Choroid plexus epithelial cell (primary cell): ENCODE data around the gene REPIN1.
"Not testable (repeated sequence)": the region's sequence is repeated elsewhere in the genome, so short reads cannot be mapped to it uniquely, and the experiment has no call there.

Experiments
- DNase-seq: peaks from one replicate; pipeline ENCODE4 v3.0.0-alpha.2; 2010; ENCODE audit warnings: low read depth
- H3K4me3 ChIP-seq: 2 replicates; pipeline ENCODE4 v1.5.1; 2011; ENCODE audit warnings: low read depth, mild to moderate bottlenecking, control low read depth, low read length, moderate library complexity
- TF ChIP-seq, protein P1 (sequence below): conservative IDR thresholded peaks from 2 replicates; pipeline ENCODE4 v1.5.1; 2011; ENCODE audit warnings: low read depth, mild to moderate bottlenecking, control low read depth, inconsistent platforms, low read length, moderate library complexity

Gene REPIN1

DNA sequence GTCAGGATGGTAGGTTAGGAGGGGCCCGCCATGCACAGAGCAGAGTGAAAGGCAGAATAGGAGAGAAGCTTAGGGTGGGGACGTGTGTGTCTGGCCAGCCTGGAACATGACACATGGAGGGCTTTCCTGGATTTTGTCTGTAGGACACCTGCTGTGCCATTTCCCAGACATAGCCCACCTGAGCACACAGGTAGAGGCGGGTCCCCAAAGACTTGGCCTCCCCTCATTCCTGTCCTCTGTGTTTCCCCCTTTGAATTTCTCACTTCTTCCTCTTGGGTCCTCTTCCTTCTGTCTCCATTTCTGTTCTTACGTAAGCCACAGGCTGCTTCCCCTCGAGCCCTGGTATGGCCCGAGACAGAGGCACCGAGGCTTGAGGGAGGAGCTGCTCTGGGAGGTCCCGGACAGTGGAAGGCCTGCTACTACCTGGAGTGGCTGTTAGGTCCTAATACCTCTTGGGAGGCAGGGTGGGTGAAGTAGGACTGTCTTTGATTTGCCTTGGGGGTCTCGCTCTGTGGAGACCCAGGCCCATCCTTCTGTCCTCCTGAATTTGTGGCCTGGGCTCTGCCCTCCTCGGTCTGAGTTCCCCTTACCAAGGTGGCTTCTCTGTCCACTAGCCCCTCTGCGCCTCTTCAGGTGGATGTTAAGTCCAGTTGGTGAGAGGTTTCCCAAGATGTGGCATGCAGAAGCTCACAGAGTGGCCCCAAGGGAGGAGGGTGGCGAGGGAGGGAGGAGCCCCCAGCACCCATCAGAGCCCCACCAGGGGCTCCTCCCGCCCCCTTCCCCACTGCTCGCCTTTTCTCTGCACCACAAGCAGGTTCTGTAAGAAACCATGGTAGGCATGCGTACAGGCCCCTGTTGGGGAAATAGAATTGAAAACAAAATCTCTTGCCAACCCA, 16.0 kb downstream of the REPIN1 start:
- DNase-seq, result no peak
- TF ChIP-seq, protein P1, sequence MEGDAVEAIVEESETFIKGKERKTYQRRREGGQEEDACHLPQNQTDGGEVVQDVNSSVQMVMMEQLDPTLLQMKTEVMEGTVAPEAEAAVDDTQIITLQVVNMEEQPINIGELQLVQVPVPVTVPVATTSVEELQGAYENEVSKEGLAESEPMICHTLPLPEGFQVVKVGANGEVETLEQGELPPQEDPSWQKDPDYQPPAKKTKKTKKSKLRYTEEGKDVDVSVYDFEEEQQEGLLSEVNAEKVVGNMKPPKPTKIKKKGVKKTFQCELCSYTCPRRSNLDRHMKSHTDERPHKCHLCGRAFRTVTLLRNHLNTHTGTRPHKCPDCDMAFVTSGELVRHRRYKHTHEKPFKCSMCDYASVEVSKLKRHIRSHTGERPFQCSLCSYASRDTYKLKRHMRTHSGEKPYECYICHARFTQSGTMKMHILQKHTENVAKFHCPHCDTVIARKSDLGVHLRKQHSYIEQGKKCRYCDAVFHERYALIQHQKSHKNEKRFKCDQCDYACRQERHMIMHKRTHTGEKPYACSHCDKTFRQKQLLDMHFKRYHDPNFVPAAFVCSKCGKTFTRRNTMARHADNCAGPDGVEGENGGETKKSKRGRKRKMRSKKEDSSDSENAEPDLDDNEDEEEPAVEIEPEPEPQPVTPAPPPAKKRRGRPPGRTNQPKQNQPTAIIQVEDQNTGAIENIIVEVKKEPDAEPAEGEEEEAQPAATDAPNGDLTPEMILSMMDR, result no peak

DNA sequence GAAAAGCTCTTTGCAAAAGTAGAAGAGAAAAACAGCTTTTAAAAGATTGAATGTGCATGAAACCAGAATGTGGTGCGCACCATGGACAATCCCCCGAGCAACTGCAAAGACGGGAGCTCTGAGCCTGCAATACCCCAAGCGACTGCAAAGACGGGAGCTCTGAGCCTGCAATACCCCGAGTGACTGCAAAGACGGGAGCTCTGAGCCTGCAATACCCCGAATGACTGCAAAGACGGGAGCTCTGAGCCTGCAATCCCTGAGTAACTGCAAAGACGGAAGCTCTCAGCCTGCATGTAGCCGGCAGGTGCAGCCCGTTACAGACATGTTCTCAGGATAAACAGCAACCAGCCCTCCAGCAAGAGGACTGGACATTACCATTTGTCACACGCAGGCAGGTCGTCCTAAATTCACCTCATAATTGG, 16.7 kb downstream of the REPIN1 start:
- TF ChIP-seq, protein P1, result no peak
- DNase-seq, result no peak
- H3K4me3 ChIP-seq, result no peak overlapping the region

More for the DNA sequence above, 16.0 kb downstream of the REPIN1 start:
- no peak overlapping the region for H3K4me3 ChIP-seq

DNA sequence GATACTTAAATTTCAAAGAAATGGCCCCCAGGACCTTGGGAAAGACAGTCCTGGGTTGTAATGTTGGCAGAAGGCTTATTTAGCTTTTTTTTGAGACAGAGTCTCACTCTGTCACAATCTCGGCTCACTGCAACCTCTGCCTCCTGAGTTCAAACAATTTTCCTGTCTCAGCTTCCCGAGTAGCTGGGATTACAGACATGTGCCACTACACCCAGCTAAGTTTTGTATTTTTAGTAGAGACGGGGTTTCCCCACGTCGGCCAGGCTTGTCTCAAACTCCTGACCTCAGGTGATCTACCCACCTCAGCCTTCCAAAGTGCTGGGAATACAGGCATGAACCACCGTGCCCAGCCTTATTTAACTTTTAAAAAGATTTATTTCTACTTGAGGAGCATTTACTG, 17.3 kb downstream of the REPIN1 start:
- DNase-seq, result not testable (repeated sequence)

DNA sequence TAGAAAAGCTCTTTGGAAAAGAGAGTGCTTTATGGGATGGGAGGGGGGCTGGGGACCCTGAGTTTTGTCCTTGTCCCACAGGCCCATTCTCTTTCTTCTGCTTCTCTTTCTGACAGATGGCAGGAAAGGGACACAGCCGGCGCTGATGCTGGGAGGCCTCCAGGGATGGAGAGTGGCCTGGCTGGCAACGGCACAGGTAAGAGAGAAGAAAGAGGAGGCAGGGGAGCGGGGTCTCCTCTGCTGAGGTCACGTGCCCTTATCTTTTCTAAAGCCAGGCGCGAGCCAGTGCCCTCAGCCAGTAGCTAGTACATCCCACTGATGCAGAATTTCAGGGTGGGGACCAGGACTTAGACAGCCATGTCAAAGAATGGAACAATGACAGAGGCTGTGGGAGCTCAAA, 19.7 kb downstream of the REPIN1 start:
- TF ChIP-seq, protein P1, result no peak
- H3K4me3 ChIP-seq, result no peak overlapping the region
- DNase-seq, result no peak

More for the DNA sequence above, 17.3 kb downstream of the REPIN1 start:
- not testable (repeated sequence) for H3K4me3 ChIP-seq

DNA sequence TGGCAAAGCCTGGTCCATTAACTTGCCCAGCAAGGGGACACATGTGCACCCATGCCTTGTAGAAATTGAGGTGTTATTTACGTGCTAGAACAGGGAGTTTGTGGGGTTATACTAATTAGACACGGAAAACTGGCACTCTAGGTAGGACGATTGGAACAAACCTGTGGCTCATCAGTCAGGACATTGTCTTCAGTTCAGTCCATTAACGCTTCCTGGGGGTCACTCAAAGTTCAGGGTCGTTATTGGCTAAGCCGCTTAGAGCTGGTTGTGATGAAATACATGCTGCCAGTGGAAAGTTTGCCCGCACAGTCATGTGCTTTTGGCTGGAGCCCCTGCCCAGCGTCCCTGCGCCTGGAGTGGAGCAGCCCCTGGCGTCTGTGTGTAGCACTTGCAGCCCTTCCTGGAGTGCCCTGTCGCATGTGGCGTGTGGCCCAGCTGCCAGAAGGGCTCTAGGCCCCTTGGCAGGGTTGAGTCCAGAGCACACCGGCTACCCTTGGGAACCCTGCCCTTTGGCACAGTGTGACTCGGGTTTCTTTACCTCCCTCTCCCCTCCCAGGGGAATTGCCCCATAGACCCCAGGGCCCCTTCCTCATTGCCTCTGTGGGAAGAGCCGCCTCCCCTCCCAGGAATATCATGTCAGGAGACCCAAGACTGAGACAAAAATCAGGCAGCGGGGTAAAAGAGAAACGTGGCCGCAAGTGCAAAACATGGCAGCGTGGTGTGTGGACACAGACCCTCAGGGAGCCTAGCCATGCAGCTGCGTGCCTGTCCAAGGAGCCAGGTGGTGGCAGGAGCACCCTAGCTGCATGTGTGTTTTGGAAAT, 20.3 kb downstream of the REPIN1 start:
- TF ChIP-seq, protein P1, result peak; percentile 29
- H3K4me3 ChIP-seq, result no peak overlapping the region
- DNase-seq, result peak; percentile 12

DNA sequence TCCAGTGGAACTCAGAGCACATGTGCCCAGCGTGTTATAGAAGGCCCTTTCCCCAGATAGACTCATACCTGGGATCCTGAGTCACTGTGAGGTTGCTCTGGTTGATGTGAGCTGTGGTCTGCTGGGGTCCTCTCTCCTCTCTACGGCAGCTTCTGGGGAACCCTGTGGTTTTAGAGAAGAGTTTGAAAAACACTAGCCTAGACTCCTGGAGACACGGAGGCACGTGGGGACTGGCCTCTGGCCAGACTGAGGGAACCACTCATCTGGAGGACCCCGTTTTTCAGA, 20.9 kb downstream of the REPIN1 start:
- TF ChIP-seq, protein P1, result no peak
- H3K4me3 ChIP-seq, result no peak overlapping the region
- DNase-seq, result peak; percentile 12

DNA sequence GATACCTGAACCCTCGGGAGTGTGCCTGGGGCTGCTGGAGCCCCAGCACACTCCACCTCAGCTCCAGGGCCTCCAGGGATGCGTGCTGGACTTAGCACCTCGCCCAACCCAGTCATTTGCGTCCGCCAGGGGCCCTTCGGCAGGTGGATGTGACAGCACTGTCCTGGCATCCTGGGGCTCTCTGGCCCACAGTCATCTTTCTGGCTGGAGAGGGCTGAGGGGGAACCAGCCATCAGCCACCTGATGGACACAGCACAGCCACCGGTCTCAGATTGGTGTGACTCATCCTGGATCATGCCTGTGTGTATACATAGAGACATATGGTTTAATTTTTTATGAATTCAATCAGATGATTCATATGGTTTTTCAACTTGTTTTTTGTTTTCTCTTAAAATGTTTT, 21.6 kb downstream of the REPIN1 start:
- H3K4me3 ChIP-seq, result no peak overlapping the region
- TF ChIP-seq, protein P1, result no peak
- no peak for DNase-seq
